Bronchial epithelial cell (primary cell): Measurements from ENCODE around the gene CCT7. TPM values are rescaled to one million over a fixed set of nuclear protein-coding genes. Genes with fewer than 3 reads are reported as not detected.

Experiments
- DNase-seq: peaks from one replicate; pipeline ENCODE4 v3.0.0-alpha.2; 2010; ENCODE audit warnings: low read depth
- FAIRE-seq: peaks from 2 replicates; lab custom pipeline; 2011; peaks lifted over from hg19 to GRCh38; lab: Jason Lieb, UNC
- H3K27me3 ChIP-seq: 2 replicates; pipeline ENCODE4 v1.5.1; 2011; ENCODE audit warnings: low read length; ENCODE audit not compliant: control insufficient read depth, insufficient read depth
- H3K36me3 ChIP-seq: 2 replicates; pipeline ENCODE4 v1.5.1; 2011; ENCODE audit warnings: low read length; ENCODE audit not compliant: control insufficient read depth, insufficient read depth
- H3K4me3 ChIP-seq: 2 replicates; pipeline ENCODE4 v1.5.1; 2011; ENCODE audit warnings: mild to moderate bottlenecking, low read depth, low read length, control low read depth
- total RNA-seq: library from RNA; depleted of rRNA; stranded (reverse); fragments of >200 nt; gene quantifications from 2 replicates; pipeline ENCODE4 v1.2.1, GENCODE V29; 2014
- TF ChIP-seq, protein P1 (sequence below): IDR thresholded peaks from 2 replicates; pipeline ENCODE4 v1.5.1; 2011; ENCODE audit warnings: mild to moderate bottlenecking, moderate library complexity, low read length, control low read depth, inconsistent platforms; ENCODE audit not compliant: insufficient read depth, severe bottlenecking

Gene CCT7
- total RNA-seq, 1 donor from 2014 or later = 362 TPM

DNA sequence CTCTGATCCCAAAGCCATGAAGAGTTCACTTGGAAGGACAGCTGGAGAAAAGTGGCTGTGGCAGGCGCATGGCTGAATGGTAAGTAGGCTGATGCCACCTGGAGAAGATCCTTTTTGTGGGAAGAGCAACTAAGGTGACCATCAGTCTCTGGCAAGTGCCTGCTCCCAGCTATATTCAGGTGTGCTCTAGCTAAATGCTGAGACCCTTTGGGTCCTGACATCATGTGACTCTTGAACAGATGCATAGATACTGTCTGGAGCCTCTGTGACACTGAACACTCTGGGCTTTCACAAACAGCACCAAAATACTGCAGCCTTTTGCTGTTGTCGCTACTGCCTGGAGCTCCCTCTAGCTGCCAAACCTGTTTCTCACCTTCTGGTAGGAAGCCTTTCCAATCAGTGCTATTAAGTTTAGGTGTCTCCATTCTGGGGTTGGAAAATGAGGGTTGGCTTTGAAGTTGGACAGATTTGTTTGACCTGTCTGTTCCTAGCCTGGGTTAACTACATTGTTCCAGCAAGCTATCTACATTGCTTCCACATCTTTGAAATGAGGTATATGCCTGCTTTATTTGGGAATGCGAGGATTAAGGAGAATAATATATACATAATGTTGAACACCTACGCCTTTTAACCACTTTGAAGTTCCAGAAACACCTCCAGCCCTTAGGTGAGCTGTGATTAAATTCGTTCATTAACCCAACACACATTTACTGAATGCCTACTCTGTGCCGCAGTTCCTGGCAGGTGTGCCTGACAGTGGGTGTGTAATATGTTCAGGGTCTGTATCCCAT, 56.1 kb downstream of the CCT7 start:
- TF ChIP-seq, protein P1, sequence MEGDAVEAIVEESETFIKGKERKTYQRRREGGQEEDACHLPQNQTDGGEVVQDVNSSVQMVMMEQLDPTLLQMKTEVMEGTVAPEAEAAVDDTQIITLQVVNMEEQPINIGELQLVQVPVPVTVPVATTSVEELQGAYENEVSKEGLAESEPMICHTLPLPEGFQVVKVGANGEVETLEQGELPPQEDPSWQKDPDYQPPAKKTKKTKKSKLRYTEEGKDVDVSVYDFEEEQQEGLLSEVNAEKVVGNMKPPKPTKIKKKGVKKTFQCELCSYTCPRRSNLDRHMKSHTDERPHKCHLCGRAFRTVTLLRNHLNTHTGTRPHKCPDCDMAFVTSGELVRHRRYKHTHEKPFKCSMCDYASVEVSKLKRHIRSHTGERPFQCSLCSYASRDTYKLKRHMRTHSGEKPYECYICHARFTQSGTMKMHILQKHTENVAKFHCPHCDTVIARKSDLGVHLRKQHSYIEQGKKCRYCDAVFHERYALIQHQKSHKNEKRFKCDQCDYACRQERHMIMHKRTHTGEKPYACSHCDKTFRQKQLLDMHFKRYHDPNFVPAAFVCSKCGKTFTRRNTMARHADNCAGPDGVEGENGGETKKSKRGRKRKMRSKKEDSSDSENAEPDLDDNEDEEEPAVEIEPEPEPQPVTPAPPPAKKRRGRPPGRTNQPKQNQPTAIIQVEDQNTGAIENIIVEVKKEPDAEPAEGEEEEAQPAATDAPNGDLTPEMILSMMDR = peak; percentile 88
- DNase-seq (peak; percentile 59), FAIRE-seq (no peak)
- no peak overlapping the region for H3K4me3 ChIP-seq
- peaks cover 26% of the 10 kb centered on the region for H3K27me3 ChIP-seq
- H3K36me3 ChIP-seq = no peaks in the 10 kb centered on the region

DNA sequence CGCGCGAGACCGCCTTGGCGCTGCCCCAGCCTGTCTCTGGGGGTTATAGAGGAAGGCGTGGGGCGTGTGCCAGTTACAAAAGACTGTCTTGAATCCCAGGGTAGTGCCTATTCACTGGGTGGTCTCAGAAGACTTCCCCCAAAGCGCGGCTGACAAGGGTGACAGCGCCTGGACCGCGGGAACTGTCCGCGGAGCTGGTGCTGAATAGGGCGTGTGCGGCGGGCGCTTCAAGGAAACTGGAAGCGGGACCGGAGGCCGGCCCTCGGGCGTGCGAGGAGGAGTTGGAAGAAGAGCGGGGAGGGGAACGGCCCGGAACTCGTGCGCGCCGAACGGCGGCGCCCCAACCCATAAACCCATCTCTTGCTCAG, 57.0 kb downstream of the CCT7 start:
- no peak overlapping the region for H3K4me3 ChIP-seq
- no peak for FAIRE-seq
- no peaks in the 10 kb centered on the region for H3K36me3 ChIP-seq
- TF ChIP-seq, protein P1 = no peak
- H3K27me3 ChIP-seq = peaks cover 26% of the 10 kb centered on the region
- peak; percentile 33 for DNase-seq

DNA sequence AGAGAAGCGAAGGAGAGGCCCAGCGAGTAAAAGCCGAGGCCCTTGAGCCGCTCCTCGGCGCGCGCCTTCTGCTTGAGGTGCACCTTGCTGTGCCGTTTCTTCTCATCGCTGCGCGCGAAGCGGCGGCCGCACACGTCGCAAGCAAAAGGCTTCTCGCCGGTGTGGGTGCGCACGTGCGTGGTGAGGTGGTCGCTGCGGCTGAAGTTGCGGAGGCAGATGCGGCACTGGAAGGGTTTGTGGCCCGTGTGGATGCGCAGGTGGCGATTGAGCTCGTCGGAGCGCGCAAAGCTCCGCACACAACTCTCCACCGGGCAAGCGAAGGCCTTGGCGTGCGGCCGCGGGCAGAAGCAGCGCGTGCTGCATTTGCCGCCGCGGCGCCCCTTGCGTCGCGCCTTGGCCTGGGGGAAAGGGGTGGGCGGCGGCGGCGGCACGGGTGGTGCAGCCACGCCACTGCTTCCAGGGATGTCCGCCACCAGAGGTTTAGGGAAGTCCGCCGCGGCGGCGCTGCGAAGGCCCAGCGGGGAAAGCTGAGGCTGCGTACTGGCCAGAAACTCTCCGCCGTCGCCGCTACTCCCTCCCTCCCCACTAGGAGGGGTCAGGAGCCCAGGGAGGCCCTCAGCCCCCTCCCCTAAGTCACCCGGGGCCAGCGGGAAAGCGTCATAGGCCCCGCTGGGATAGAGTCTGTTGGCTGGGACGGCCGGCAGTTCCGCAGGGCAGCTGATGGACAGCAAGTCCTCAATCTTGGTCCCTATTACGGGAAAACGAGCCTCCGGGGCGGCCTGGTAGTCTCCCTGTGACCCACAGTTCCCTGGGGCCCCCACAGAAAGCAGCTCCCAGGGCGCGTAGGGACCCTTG, 57.6 kb downstream of the CCT7 start:
- DNase-seq (no peak), FAIRE-seq (no peak)
- H3K36me3 ChIP-seq = no peaks in the 10 kb centered on the region
- H3K27me3 ChIP-seq = peaks cover 21% of the 10 kb centered on the region
- TF ChIP-seq, protein P1 = peak; percentile 1
- H3K4me3 ChIP-seq = no peak overlapping the region

DNA sequence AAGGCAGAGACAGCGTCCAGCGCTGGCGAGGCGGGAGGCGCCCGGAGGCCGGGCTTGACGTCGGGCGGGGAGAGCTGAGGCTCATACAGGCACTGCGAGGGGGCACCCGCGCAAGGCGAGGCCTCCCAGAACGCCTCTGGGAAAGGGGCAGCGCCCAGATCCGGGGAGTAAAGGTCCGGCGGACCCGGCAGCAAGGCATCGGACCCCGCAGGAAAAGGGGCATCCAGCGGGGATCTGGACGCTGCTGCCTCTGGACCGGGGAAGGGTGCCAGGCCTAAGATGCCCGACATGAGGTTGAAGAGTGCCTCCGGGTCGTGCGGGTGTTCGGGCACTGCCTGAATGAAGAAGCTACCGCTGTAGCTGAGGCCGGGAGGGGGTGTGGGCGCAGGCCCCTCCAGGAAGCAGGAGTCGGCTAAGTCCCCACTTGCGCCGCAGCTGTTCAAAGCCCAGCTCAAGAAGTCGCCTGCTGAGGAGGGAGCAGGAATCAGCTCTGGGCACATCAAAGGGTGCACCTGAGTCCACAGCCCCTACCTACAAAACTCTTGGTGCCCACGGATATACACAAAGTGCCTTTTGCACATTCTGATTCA, 58.3 kb downstream of the CCT7 start:
- no peak for DNase-seq
- peaks cover 18% of the 10 kb centered on the region for H3K27me3 ChIP-seq
- TF ChIP-seq, protein P1 = no peak
- H3K36me3 ChIP-seq = no peaks in the 10 kb centered on the region
- no peak overlapping the region for H3K4me3 ChIP-seq
- FAIRE-seq = no peak

DNA sequence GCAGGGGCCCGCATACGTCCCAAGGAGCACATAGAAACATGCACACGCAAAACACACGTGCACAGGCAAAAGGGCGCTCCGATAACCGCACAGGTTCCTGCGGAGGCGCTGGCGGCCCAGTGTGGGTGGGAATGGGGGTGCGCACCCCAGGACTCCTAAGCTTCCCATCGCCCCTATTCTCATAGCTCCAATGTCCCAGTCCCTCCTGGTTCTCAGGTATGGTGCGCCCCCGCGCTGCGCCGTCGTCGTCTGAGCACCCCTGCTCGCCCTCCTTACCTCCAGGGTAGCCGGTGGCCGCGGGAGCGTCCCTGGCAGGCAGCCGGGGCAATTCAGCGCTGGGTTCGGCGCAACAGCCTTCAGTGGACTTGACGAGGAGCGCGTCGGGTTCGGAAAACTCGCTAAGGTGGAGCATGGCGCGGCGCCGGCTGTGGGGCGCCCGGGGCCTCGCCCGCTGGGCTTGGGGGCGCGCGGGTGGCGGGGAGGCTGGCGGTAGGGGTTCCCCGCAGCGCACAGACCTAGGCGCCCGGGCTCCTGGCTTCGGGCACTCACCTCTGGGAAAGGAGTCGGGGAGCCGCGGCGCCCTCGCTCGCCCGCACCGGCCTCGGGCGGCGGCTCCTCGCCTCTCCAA, 58.9 kb downstream of the CCT7 start:
- Histone ChIP-seq H3K27me3 (peaks cover 18% of the 10 kb centered on the region), H3K36me3 (no peaks in the 10 kb centered on the region), H3K4me3 (peak overlapping the region; percentile 29)
- FAIRE-seq (no peak), DNase-seq (no peak)
- TF ChIP-seq, protein P1 = no peak
